ENCODE data around the gene POU4F2.

The POU4F2 gene

DNA sequence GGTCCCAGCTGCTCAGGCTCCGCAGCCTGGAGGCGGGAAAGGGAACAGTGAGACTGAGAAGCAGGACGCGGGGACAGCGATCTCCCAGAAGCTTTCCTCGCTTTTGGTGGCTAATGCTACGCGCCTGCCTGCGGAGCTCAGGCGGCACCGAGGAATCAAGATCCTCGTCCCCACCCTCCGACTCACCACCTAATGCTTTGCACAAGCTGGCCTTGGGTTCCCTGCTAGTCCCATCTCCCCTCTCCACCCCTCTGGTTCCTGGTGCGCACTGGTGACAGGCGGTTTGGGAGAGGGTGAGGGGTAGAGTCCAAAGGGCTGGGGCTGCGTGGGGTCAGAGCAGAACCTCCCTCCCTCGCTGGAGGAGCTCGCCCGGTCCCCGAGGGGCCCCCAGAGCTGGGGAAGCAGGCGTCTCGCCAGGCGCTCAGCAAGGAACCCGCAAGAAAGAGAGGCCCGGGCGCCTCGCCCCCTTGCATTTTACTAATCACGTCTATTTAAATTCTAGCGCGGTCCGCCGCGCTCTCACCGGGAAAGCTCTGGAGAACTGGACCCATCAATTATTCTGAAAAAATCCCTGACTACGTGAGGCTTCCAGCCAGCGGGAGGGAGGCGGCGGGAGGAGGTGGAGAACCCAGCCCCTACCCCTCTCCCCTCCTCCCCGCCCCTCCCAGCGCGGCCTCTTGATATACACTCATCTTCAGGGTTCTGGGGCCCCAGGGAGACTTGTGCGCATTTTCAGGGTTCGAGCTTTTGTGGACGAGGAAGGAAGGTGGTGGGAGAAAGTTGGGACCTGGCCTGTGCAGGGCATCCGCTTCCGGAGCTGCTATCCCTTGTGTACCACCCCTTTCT is 9.1 kb downstream of the POU4F2 start:
- H3K27me3 ChIP-seq (ENCODE audit: low read length): no peaks in the 10 kb centered on the region
- no peak overlapping the region for H3K4me3 ChIP-seq (ENCODE audit: insufficient read depth, low read length, poor library complexity, severe bottlenecking)
- H3K9ac ChIP-seq (ENCODE audit: low read length): no peak overlapping the region
- H3K27ac ChIP-seq (ENCODE audit: low read depth, low read length): no peak overlapping the region
- H3K9me2 ChIP-seq (replicated peaks; ENCODE audit: insufficient read depth, low read length): no peaks in the 10 kb centered on the region
- no peaks in the 10 kb centered on the region for H4K20me1 ChIP-seq (ENCODE audit: low read depth, low read length)
- no peaks in the 10 kb centered on the region for H3K79me2 ChIP-seq (ENCODE audit: insufficient read depth, low read length)
- H3K36me3 ChIP-seq (ENCODE audit: low read length): no peaks in the 10 kb centered on the region
- no peak overlapping the region for H3K4me2 ChIP-seq (ENCODE audit: low read depth, low read length, poor library complexity, severe bottlenecking)
- H3F3A ChIP-seq (ENCODE audit: insufficient read depth): no peaks in the 10 kb centered on the region
- H2AFZ ChIP-seq (ENCODE audit: low read depth, low read length, severe bottlenecking): no peak overlapping the region
- TF ChIP-seq EZH2phosphoT487 (conservative IDR thresholded peaks at IDR 0.05; ENCODE audit: low read length): no peak
- TF ChIP-seq, protein P1, sequence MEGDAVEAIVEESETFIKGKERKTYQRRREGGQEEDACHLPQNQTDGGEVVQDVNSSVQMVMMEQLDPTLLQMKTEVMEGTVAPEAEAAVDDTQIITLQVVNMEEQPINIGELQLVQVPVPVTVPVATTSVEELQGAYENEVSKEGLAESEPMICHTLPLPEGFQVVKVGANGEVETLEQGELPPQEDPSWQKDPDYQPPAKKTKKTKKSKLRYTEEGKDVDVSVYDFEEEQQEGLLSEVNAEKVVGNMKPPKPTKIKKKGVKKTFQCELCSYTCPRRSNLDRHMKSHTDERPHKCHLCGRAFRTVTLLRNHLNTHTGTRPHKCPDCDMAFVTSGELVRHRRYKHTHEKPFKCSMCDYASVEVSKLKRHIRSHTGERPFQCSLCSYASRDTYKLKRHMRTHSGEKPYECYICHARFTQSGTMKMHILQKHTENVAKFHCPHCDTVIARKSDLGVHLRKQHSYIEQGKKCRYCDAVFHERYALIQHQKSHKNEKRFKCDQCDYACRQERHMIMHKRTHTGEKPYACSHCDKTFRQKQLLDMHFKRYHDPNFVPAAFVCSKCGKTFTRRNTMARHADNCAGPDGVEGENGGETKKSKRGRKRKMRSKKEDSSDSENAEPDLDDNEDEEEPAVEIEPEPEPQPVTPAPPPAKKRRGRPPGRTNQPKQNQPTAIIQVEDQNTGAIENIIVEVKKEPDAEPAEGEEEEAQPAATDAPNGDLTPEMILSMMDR (IDR thresholded peaks at IDR 0.05; ENCODE audit: insufficient read depth, low read length, poor library complexity, severe bottlenecking): no peak
- H3K9me3 ChIP-seq (ENCODE audit: insufficient read depth, low read length): no peaks in the 10 kb centered on the region

DNA sequence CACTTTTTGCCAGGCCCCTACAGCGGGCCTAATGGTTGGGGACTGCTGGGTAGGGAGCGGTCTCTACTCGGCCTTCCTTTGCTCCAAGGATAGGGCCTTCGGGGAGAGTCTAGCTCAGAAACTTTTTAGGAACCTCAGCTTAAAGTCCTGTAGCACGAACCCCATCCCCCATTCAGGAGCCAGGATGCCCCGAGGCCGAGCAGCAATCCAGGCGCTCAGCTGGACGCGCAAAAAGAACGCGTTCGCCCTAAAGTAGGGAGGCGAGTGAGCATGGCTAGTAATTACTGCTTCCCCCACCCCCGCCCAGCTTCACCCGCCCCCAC is 9.7 kb downstream of the POU4F2 start:
- Histone ChIP-seq H3K4me3 (ENCODE audit: insufficient read depth, low read length, poor library complexity, severe bottlenecking) (no peak overlapping the region), H3K4me2 (ENCODE audit: low read depth, low read length, poor library complexity, severe bottlenecking) (no peak overlapping the region), H2AFZ (ENCODE audit: low read depth, low read length, severe bottlenecking) (no peak overlapping the region), H3K27me3 (ENCODE audit: low read length) (no peaks in the 10 kb centered on the region), H3K9me2 (replicated peaks; ENCODE audit: insufficient read depth, low read length) (no peaks in the 10 kb centered on the region), H3F3A (ENCODE audit: insufficient read depth) (no peaks in the 10 kb centered on the region), H3K79me2 (ENCODE audit: insufficient read depth, low read length) (no peaks in the 10 kb centered on the region), H3K9ac (ENCODE audit: low read length) (no peak overlapping the region), H3K9me3 (ENCODE audit: insufficient read depth, low read length) (no peaks in the 10 kb centered on the region), H4K20me1 (ENCODE audit: low read depth, low read length) (no peaks in the 10 kb centered on the region), H3K27ac (ENCODE audit: low read depth, low read length) (no peak overlapping the region), H3K36me3 (ENCODE audit: low read length) (no peaks in the 10 kb centered on the region)
- TF ChIP-seq, protein P1 (IDR thresholded peaks at IDR 0.05; ENCODE audit: insufficient read depth, low read length, poor library complexity, severe bottlenecking): no peak
- TF ChIP-seq EZH2phosphoT487 (conservative IDR thresholded peaks at IDR 0.05; ENCODE audit: low read length): no peak

DNA sequence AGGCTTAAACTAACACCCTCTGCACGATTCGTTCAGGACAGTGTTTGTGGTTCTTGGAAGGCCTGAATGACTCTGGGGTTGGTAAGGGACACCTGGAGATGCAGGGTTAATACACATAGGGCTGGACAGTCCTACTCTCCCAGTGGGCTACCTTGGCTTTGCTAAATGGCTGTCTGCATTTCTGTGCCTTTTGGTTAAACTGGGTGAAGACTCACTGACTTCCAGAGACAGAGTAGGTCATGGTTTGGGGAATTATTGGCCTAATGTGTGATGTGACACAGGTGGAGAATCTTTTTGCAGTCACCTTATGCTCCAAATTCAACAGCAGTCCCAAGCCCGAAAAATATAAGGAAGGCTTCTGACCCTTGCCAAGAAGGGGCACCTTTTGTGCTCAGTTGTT is 10.5 kb downstream of the POU4F2 start:
- Histone ChIP-seq H3K9me2 (replicated peaks; ENCODE audit: insufficient read depth, low read length) (no peaks in the 10 kb centered on the region), H3K9me3 (ENCODE audit: insufficient read depth, low read length) (no peaks in the 10 kb centered on the region), H4K20me1 (ENCODE audit: low read depth, low read length) (no peaks in the 10 kb centered on the region), H3K27ac (ENCODE audit: low read depth, low read length) (no peak overlapping the region), H3K4me3 (ENCODE audit: insufficient read depth, low read length, poor library complexity, severe bottlenecking) (no peak overlapping the region), H3K27me3 (ENCODE audit: low read length) (no peaks in the 10 kb centered on the region), H3K4me2 (ENCODE audit: low read depth, low read length, poor library complexity, severe bottlenecking) (no peak overlapping the region), H2AFZ (ENCODE audit: low read depth, low read length, severe bottlenecking) (no peak overlapping the region), H3K79me2 (ENCODE audit: insufficient read depth, low read length) (no peaks in the 10 kb centered on the region), H3K36me3 (ENCODE audit: low read length) (no peaks in the 10 kb centered on the region), H3F3A (ENCODE audit: insufficient read depth) (no peaks in the 10 kb centered on the region), H3K9ac (ENCODE audit: low read length) (no peak overlapping the region)
- no peak for TF ChIP-seq EZH2phosphoT487 (conservative IDR thresholded peaks at IDR 0.05; ENCODE audit: low read length)
- TF ChIP-seq, protein P1 (IDR thresholded peaks at IDR 0.05; ENCODE audit: insufficient read depth, low read length, poor library complexity, severe bottlenecking): no peak

All from SU-DHL-6 (cell line).